ENCODE data around the gene GPNMB. TPM values are rescaled to one million over a fixed set of nuclear protein-coding genes. Genes with fewer than 3 reads are reported as not detected.

GPNMB gene
- total and polyA plus RNA-seq, 2 of the 13 experiments (the other 11 are each of a cell fraction or from before 2014, with no cell fraction given), result 1.1 to 1.6 TPM

- TF ChIP-seq NCOR1 (IDR thresholded peaks at IDR 0.05; ENCODE audit: borderline replicate concordance, low read length) (peak; percentile 79; the same call in 1 of the 2 replicates), MXI1 (IDR thresholded peaks at IDR 0.05; ENCODE audit: borderline replicate concordance, low read depth, low read length) (no peak; the same call in 2 of the 3 replicates), NFIC (IDR thresholded peaks at IDR 0.05; ENCODE audit: low read length) (peak; percentile 69; the same call in 1 of the 2 replicates), PHF20 (CRISPR knock-in tag; IDR thresholded peaks at IDR 0.05) (peak; percentile 20; the same call in 1 of the 2 replicates), ZNF12 (CRISPR knock-in tag; IDR thresholded peaks at IDR 0.05) (peak; percentile 46; the same call in 1 of the 2 replicates), ZNF674 (CRISPR knock-in tag; IDR thresholded peaks at IDR 0.05; ENCODE audit: low read depth) (no peak), PREB (CRISPR knock-in tag; IDR thresholded peaks at IDR 0.05) (no peak), TBX2 (CRISPR knock-in tag; IDR thresholded peaks at IDR 0.05; ENCODE audit: borderline replicate concordance) (peak; percentile 22; the same call in 1 of the 2 replicates), TAF15 (IDR thresholded peaks at IDR 0.05; ENCODE audit: low read depth, low read length, poor library complexity, severe bottlenecking) (no peak), SSRP1 (CRISPR knock-in tag; IDR thresholded peaks at IDR 0.05) (peak; percentile 43; the same call in 1 of the 2 replicates), SOX13 (IDR thresholded peaks at IDR 0.05) (0 out of 2 replicates have a peak, but pooled peaks have one; percentile 32), SOX13 (CRISPR knock-in tag; conservative IDR thresholded peaks at IDR 0.05 in 1 of 2, IDR thresholded peaks at IDR 0.05 in 1 of 2) (peak in 1 of 2 experiments; percentile 85; a peak in 2 of 4 replicates), DPF2 (CRISPR knock-in tag; IDR thresholded peaks at IDR 0.05; ENCODE audit: borderline replicate concordance, low read depth) (peak; percentile 65; the same call in 1 of the 2 replicates), CHD4 (IDR thresholded peaks at IDR 0.05; ENCODE audit: borderline replicate concordance, low read length) (peak; percentile 87; the same call in 1 of the 2 replicates), ZBTB10 (CRISPR knock-in tag; IDR thresholded peaks at IDR 0.05; ENCODE audit: borderline replicate concordance) (no peak), SP140L (CRISPR knock-in tag; IDR thresholded peaks at IDR 0.05; ENCODE audit: borderline replicate concordance) (peak; percentile 31; the same call in 1 of the 2 replicates), ARID4A (CRISPR knock-in tag; IDR thresholded peaks at IDR 0.05; ENCODE audit: borderline replicate concordance) (peak; percentile 49; the same call in 1 of the 2 replicates), PRPF4 (IDR thresholded peaks at IDR 0.05; ENCODE audit: low read depth, low read length, poor library complexity, severe bottlenecking) (no peak), JDP2 (CRISPR knock-in tag; IDR thresholded peaks at IDR 0.05; ENCODE audit: borderline replicate concordance) (no peak), ZNF839 (CRISPR knock-in tag; IDR thresholded peaks at IDR 0.05; ENCODE audit: borderline replicate concordance) (no peak)
These were observed 48.2 kb downstream of the GPNMB start (continued) for GRCh38 chr7:23294549-23295400.

All from HepG2 (cell line).